Fibroblast of peridontal ligament (primary cell): ENCODE measurements around the gene PTPRN.
"Not testable (repeated sequence)": the region's sequence is repeated elsewhere in the genome, so short reads cannot be mapped to it uniquely, and the experiment has no call there.

ENCODE experiments used
- DNase-seq: peaks from one replicate; pipeline ENCODE4 v3.0.0-alpha.2; 2010; ENCODE audit errors: extremely low read depth

PTPRN gene

GRCh38 chr2:219270055-219270372 lies 39.2 kb downstream of the PTPRN start:
- no peak for DNase-seq

- no peak for DNase-seq
Observed at GRCh38 chr2:219269362-219270054, 39.7 kb downstream of the PTPRN start.

- DNase-seq: no peak
Observed at GRCh38 chr2:219268294-219268693, 40.9 kb downstream of the PTPRN start.

DNA sequence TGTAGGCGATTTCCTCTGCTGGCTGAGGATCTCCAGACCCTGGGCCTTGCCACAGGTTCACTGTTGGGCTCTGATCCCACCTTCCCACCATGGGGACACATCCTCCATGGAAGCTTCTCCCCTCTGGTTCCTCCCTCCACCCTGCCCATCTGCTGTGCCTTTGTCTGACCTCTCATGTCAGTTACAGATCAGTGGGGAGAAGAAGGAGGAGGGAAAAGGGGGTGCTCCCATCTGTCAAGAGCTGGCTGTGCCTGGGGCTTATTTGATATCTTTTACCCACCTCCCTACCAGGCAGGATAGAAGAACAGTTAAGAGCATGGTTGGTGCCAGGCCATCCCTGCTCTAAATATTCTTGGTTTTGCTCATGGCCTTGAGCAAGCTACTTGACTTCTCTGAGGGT lies 42.3 kb downstream of the PTPRN start:
- no peak for DNase-seq

DNA sequence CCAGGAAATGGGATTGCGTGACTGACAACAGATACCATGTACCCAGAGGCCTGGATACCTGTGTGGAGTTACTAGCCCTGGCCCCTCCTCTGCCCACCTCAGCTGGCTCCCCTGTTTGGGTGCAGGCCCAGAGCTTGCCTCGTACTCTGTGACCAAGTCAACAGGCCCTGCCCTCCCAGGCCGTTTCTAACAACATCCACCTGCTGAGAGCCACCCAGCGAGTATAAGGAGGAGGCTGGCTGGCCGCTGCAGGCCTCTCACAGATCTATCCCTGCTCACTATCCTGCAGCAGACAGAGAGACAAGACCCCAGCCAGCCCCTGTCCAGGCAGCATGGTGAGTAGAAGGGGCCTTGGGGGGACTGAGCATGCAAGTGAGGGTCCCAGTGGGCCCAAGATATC lies 43.0 kb downstream of the PTPRN start:
- DNase-seq: no peak

GRCh38 chr2:219261024-219261855 lies 48.0 kb downstream of the PTPRN start:
- DNase-seq: no peak

- DNase-seq: not testable (repeated sequence)
Observed at GRCh38 chr2:219258942-219259341, 50.3 kb downstream of the PTPRN start.

GRCh38 chr2:219254590-219255201 lies 54.5 kb downstream of the PTPRN start:
- DNase-seq: peak; percentile 31

DNA sequence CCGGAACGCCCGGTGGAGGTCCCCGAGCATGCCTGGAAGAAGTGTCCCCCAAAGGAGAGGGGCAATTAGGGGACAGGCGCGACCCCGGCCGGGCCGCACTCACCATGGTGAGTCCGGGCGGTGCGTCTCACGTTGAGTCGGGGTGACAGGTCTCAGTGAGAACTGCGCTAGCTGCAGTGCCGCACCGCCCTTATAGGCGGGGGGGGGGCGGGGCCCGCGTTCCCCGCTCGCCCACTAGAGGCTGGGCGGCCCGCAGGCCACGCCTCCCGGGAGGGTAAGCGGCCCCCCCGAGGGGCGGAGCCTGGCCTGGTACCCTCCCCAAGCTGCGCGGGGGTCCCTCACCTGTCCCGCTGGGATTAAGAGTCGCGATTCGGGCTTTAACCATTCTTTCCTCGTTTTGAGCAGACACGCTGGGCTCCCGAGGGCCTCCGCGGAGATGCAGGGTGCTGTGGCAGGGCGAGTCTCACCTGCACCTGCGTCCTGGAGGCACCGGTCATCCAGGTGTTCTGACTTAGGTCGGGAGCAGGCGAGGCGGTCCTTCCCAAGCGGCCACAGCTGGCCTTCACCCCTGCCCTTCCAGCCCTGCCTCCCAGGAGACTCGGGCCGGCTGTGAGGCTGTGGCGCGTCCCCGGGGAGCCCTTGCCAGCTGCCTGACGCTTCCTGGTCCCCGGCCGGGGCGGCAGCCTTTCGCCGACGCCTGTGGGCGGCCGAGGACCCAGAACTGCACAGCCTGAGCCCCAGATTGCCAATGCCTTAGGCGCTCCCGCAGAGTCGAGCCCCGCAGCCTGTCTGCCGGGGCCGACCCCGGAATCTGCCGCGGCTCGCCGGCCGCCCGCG lies 55.2 kb downstream of the PTPRN start, which contains the start of gene TUBA4A:
TUBA4A (minus strand) TSS at position 166 of the 837 bp plus-strand sequence; CDS start at position 106, 60 bp downstream.
- DNase-seq: peak; percentile 35

DNA sequence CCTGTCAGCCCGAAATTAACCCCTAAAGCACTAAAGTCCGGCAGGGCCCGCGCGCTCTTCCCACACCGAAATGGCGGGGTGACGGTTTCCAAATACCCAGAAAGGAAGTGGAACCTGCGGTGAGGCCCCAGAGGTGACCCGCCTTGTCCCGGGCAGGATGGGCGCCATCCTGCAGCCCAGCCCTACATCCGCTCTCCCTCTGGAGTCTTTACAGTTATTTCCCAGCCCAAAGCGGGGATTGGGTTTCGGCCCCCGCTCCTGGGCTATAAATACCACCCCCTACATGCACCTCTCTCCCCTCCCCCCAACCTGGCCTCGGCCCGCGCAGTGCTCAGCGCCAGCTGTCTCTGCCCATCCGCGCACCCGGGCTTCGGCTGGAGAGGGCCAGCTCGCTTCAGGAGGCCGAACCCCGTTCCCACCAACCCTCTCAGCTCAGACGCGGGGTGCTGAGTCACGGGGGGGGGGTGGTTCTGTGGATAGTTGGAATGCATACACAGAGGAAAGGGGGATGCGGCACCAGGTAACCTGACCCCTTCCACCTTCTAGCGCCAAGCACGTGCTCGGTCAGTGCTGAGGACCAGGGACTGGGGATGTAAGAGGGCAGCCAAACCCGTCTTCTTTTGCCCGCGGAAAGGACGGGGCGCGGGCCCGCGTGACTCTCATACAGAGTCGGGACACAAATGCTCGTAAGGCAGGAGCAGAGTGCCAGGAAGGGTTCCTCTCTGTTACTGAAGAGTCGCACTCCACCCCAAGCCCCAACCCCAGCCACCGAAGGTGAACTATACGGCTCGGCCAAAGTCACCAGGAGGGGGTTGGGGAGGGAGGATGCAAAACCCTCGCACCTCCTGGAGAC lies 56.1 kb downstream of the PTPRN start, which contains the start of gene TUBA4B:
TUBA4B (plus strand) TSS at position 344 of the 853 bp plus-strand sequence; CDS start at position 509, 165 bp downstream.
- DNase-seq: no peak

GRCh38 chr2:219252570-219252899 lies 56.7 kb downstream of the PTPRN start:
- no peak for DNase-seq

DNA sequence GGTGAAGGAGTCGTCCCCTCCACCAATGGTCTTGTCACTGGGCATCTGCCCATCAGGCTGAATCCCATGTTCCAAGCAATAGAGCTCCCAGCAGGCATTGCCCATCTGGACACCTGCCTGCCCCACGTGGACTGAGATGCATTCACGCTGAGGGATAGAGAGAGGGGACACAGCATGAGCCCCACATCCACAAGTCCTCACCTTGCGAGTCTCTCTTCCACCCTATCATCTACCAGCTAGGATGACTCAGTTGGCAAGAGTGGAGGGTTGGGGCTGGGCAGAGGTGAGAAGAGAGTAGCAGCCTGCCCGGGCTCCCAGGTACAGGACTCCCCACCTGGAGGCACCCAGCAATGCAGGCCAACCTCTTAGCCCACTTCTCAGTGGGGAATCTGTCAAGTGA lies 57.1 kb downstream of the PTPRN start:
- DNase-seq: no peak

DNA sequence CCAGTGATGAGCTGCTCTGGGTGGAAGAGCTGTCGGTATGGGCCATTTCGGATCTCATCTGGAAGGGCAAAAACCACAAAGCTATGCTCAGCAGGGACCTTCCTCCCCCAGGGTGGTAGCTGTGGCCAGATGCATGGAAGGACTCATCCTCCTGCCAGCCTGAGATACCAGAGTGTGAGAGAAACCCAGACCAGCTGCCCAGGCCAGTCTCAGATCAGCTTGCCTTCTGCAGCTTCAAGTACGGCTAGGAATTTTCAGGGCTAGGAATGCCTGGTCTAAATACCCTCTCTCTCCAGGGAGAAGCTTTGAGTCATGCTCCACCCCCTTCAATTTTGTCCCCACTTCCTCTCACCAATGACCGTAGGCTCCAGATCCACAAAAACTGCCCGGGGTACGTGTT lies 57.5 kb downstream of the PTPRN start:
- peak; percentile 59 for DNase-seq

DNA sequence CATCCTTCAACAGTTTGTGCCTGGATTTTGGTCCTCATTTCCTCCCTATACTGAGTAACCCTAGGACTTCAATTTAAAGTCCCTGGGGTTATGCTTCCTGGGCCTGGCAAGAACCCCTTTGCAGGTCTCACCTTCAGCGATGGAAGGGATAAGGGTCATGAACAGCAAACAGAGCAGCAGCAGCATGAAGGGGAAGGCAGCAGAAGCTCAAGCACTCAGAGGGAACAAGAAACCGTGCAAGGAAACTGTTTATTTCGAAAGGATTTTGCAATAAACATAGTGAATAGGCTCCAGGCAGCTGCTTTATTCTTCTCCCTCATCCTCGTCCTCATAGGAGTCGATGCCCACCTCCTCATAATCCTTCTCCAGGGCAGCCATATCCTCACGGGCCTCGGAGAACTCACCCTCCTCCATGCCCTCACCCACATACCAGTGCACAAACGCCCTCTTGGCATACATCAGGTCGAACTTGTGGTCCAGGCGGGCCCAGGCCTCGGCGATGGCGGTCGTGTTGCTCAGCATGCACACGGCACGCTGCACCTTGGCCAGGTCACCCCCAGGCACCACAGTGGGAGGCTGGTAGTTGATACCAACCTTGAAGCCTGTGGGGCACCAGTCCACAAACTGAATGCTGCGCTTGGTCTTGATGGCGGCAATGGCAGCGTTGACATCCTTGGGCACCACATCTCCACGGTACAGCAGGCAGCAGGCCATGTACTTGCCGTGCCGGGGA lies 59.0 kb downstream of the PTPRN start:
- DNase-seq: no peak

DNA sequence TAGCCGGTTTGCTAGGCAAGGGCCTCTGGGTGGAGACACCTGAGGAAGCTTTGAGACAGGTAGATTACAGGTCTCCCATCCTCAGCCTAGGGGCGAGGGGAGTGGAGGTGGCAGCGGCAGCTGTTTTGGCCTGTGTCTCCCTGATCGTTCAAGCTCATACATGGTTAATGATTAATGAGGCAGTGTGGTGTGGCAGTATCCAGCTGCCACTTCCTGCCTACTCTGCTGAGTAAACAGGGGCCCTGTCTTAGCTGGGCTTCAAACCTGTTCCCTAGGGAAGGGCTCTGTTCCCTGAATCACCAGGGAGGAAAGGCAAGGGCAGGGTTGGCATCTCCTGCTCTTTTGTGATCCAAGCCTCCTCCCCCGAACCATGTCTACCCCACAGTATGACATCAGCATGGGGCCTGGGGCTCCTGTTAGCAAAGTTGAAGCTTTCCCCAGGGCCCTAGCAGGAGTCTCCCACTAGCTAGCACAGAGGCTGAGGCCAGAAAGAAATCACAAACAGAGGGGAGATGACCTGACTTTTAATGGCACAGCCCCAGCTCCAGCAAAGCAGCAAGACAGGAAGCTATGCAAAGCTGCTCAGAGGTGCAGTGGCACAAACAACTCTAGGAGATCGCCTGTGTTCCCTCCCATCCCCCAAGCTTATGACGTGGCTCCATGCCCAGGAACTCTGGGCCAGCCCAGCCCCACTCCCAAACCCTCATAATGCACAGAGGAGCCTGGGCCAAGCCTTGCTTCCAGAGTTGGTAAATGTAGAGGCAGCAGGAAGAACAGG lies 59.8 kb downstream of the PTPRN start:
- DNase-seq: peak; percentile 81

DNA sequence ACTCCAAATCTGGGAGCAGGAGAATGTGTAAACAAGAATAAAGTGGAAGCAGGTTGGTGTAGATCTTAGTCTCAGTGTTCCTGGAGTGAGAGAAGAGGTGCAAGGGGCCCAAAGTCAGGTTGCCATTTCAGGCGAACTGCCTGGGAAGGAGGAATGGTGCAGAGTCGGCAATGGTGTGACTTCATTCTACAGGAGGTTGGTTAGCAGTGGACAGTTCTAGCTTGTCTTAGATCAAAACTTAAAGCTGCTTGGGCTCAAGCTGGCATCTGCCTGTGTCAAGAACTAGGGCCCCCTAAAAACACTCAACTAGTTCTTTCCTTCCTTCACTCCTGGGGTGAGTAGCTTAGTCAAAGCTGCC lies 60.4 kb downstream of the PTPRN start:
- no peak for DNase-seq

DNA sequence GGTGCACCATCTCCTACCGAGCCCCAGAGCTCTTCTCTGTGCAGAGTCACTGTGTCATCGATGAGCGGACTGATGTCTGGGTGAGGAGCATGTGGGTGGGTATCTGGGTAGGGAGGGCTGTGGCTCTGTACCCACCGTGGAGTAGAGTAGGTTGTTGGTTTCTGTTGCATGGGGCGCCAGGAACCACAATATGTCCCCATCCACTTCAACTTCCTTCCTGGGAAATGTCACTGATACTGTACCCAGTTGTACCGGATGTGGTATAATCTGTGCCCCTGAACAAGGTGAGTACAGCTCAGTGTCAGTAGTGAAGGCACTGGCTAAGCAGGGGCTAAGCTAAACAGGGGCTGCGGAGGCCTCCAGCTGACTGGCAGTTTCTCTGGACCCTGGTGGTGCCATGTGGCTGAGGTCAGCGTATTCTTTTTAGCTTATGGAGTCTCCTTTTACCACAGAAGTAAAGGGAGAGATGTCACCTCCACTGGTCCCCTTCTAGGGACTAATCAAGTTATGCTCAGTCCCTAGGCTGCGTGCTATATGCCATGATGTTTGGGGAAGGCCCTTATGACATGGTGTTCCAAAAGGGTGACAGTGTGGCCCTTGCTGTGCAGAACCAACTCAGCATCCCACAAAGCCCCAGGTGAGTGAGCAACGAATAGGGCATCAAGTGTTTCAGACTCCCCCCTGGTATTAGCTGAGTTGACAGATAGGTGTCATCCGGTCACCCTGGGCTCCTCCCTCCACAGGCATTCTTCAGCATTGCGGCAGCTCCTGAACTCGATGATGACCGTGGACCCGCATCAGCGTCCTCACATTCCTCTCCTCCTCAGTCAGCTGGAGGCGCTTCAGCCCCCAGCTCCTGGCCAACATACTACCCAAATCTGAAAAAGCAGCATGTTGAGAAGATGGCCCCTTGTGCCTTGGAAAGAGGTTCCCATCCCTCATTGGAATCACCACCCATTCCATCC lies 61.2 kb downstream of the PTPRN start:
- DNase-seq: no peak

DNA sequence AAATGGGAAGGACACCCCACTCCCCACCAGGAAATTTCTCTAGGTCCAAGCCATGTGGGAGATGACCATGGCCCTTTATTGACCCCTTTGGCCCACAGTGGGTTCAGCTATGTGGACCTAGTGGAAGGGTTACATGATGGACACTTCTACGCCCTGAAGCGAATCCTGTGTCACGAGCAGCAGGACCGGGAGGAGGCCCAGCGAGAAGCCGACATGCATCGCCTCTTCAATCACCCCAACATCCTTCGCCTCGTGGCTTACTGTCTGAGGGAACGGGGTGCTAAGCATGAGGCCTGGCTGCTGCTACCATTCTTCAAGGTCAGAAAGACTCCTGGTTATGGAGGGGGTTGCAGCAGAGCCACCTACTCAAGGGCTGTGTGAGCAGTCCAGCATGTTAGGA lies 62.6 kb downstream of the PTPRN start:
- DNase-seq: no peak

- no peak for DNase-seq
Observed at GRCh38 chr2:219245899-219246230, 63.3 kb downstream of the PTPRN start.
